ENCODE measurements around the gene KCTD4.

GRCh38 chr13:45149964-45150363 is 50.9 kb downstream of the KCTD4 start:
- TF ChIP-seq POLR2AphosphoS5 (IDR thresholded peaks at IDR 0.05; ENCODE audit: low read depth, low read length) (no peak), TAF1 (IDR thresholded peaks at IDR 0.05; ENCODE audit: borderline replicate concordance, insufficient read depth, low read length) (no peak), REST (IDR thresholded peaks at IDR 0.05; ENCODE audit: insufficient read depth in 1 of 2, low read depth in 2 of 2, low read length in 2 of 2) (no peak), FOXP2 (optimal IDR thresholded peaks at IDR 0.05; ENCODE audit: borderline replicate concordance, extremely low read depth, extremely low read length, insufficient read depth) (no peak), SIN3A (IDR thresholded peaks at IDR 0.05; ENCODE audit: borderline replicate concordance, insufficient read depth, low read length) (no peak)
